Upper lobe of right lung (tissue), 1 donor: ENCODE measurements around the gene FOXP1. TPM values are rescaled to one million over a fixed set of nuclear protein-coding genes. Genes with fewer than 3 reads are reported as not detected.

Source experiments
- ATAC-seq: fragments of 200-7000 bp; cut with Tn5 transposase; one replicate; pipeline ENCODE4 v1.9.1; 2020; ENCODE audit warnings: mild to moderate bottlenecking, moderate library complexity
- DNase-seq: peaks from one replicate; pipeline ENCODE4 v3.0.0-alpha.2; 2020
- H3K27ac ChIP-seq: fragments of 200-600 bp; one replicate; pipeline ENCODE4 v1.8.0; 2022
- H3K27me3 ChIP-seq: fragments of 200-600 bp; one replicate; pipeline ENCODE4 v1.8.0; 2022; ENCODE audit warnings: mild to moderate bottlenecking
- H3K36me3 ChIP-seq: fragments of 200-600 bp; one replicate; pipeline ENCODE4 v1.8.0; 2022
- H3K4me1 ChIP-seq: fragments of 200-600 bp; one replicate; pipeline ENCODE4 v1.8.0; 2022
- H3K4me3 ChIP-seq: fragments of 200-600 bp; one replicate; pipeline ENCODE4 v1.8.0; 2022; ENCODE audit warnings: mild to moderate bottlenecking
- H3K9me3 ChIP-seq: fragments of 200-600 bp; one replicate; pipeline ENCODE4 v1.8.0; 2022
- intact Hi-C: fragments of 100-400 bp; cut with DNase I; formaldehyde crosslinking; loops from one replicate; pipeline ENCODE4 v1.11.0; 2022
- total RNA-seq: library from RNA; stranded (reverse); fragmentation: NEBNext Ultra II Directional; extraction: Animal tissue kit (Norgen Biotek cat#: 25700); gene quantifications from one replicate; pipeline ENCODE4 v1.2.1, GENCODE V29; 2021
- TF ChIP-seq, protein P1 (sequence below): fragments of 200-600 bp; IDR thresholded peaks from one replicate; pipeline ENCODE4 v1.8.0; 2022; ENCODE audit warnings: antibody characterized with exemption
- donor health status: DM: no; HTN: yes; CAD: no; lungs with severe emphysema.

FOXP1 gene
- total RNA-seq, 1 donor from 2014 or later: 140 TPM

DNA sequence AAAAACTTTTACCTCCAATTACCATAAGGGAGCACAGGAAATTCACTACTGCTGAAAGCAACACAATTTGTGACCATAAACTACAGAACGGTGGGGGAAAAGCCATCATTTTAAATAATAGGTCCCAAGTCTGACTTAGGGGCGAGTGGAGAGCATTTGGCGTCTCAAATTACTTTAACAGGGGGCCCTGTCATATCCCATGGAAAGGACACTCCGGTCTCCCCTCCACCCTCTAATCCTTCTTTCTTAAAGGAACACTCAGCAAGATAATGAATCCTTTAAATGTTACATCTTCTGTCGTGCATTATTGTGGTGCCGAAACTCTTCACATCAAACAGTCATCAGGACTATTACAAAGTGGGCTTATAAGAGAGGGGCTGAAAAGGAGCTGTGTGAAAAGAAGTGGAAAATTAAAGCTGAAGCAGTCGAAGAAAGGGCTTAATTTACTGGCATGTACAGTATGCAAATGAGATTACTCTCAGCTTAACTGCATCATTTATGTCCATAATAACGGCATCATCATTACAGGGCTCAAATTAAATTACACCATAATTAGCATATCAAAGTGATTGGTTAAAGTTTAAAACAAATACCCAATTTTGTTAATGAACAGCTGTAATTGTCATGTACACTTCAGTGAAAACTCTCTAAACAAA is 342.2 kb downstream of the FOXP1 start:
- no peaks in the 10 kb centered on the region for H3K36me3 ChIP-seq
- no peak overlapping the region for H3K27ac ChIP-seq
- ATAC-seq (no peak), DNase-seq (no peak)
- no peaks in the 10 kb centered on the region for H3K9me3 ChIP-seq
- H3K4me3 ChIP-seq: no peak overlapping the region
- H3K4me1 ChIP-seq: peaks cover 9% of the 10 kb centered on the region
- TF ChIP-seq, protein P1, sequence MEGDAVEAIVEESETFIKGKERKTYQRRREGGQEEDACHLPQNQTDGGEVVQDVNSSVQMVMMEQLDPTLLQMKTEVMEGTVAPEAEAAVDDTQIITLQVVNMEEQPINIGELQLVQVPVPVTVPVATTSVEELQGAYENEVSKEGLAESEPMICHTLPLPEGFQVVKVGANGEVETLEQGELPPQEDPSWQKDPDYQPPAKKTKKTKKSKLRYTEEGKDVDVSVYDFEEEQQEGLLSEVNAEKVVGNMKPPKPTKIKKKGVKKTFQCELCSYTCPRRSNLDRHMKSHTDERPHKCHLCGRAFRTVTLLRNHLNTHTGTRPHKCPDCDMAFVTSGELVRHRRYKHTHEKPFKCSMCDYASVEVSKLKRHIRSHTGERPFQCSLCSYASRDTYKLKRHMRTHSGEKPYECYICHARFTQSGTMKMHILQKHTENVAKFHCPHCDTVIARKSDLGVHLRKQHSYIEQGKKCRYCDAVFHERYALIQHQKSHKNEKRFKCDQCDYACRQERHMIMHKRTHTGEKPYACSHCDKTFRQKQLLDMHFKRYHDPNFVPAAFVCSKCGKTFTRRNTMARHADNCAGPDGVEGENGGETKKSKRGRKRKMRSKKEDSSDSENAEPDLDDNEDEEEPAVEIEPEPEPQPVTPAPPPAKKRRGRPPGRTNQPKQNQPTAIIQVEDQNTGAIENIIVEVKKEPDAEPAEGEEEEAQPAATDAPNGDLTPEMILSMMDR: no peak
- intact Hi-C loops: no loop called here
- H3K27me3 ChIP-seq: no peaks in the 10 kb centered on the region

DNA sequence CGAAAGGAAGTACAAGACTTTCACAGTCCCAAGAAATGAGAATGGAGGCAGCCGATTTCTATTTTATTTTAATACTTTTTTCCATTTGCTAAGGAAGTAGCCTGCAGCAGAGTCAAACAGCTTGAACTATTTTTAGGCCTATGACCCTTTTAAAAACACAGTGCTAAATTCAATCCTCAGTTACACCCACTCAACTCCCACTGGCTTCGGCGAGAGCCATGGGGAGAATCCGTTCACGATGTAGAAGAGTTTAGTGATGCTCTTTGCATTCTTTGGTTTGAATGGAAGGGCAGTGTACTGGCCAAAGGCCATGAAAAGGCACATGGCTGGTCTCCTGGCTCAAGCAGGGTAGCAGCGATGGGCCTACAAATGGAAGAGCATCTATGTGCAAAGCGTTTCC is 343.5 kb downstream of the FOXP1 start:
- no peak for DNase-seq
- no peak for ATAC-seq
- intact Hi-C loops: no loop called here
- TF ChIP-seq, protein P1: no peak
- H3K9me3 ChIP-seq: no peaks in the 10 kb centered on the region
- H3K36me3 ChIP-seq: no peaks in the 10 kb centered on the region
- H3K27ac ChIP-seq: no peak overlapping the region
- H3K4me3 ChIP-seq: no peak overlapping the region
- no peaks in the 10 kb centered on the region for H3K27me3 ChIP-seq
- H3K4me1 ChIP-seq: peaks cover 8% of the 10 kb centered on the region

GRCh38 chr3:71238355-71238757 is 345.2 kb downstream of the FOXP1 start:
- no peak overlapping the region for H3K4me3 ChIP-seq
- H3K27ac ChIP-seq: no peak overlapping the region
- no peaks in the 10 kb centered on the region for H3K36me3 ChIP-seq
- intact Hi-C loops: no loop called here
- H3K27me3 ChIP-seq: no peaks in the 10 kb centered on the region
- DNase-seq (no peak), ATAC-seq (no peak)
- H3K9me3 ChIP-seq: no peaks in the 10 kb centered on the region
- no peaks in the 10 kb centered on the region for H3K4me1 ChIP-seq
- TF ChIP-seq, protein P1: no peak

DNA sequence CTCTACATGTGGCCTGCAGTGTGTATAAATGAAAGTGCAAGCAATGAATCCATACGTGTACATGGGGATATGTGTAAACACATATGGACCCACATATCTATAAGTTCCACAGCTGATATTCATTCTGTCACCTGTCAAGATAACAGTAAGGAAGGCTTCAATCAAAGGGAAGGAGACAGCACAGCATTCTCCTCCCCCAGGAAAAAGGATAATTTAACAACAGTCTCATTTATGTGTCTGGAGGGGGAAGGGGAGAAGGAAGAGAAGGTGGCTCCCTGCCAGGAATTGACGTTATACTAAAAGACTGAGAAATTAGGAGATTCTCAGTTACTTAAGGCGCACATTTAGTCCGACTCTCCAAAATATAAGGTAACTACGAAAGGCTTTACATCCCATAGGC is 345.9 kb downstream of the FOXP1 start:
- H3K27ac ChIP-seq: no peak overlapping the region
- H3K36me3 ChIP-seq: no peaks in the 10 kb centered on the region
- no peaks in the 10 kb centered on the region for H3K27me3 ChIP-seq
- H3K4me3 ChIP-seq: no peak overlapping the region
- TF ChIP-seq, protein P1: no peak
- no peaks in the 10 kb centered on the region for H3K4me1 ChIP-seq
- intact Hi-C loops: no loop called here
- no peak for ATAC-seq
- H3K9me3 ChIP-seq: no peaks in the 10 kb centered on the region
- DNase-seq: no peak

GRCh38 chr3:71235846-71236245 is 347.7 kb downstream of the FOXP1 start:
- Histone ChIP-seq H3K4me1 (no peaks in the 10 kb centered on the region), H3K27me3 (no peaks in the 10 kb centered on the region), H3K36me3 (no peaks in the 10 kb centered on the region), H3K27ac (no peak overlapping the region), H3K9me3 (no peaks in the 10 kb centered on the region), H3K4me3 (no peak overlapping the region)
- TF ChIP-seq, protein P1: no peak
- ATAC-seq (no peak), DNase-seq (no peak)
- intact Hi-C loops: no loop called here

GRCh38 chr3:71232895-71233294 is 350.6 kb downstream of the FOXP1 start:
- TF ChIP-seq, protein P1: no peak
- ATAC-seq: no peak
- H3K9me3 ChIP-seq: no peaks in the 10 kb centered on the region
- H3K27ac ChIP-seq: no peak overlapping the region
- no peak overlapping the region for H3K4me3 ChIP-seq
- intact Hi-C loops: no loop called here
- H3K36me3 ChIP-seq: no peaks in the 10 kb centered on the region
- DNase-seq: no peak
- H3K27me3 ChIP-seq: no peaks in the 10 kb centered on the region
- no peaks in the 10 kb centered on the region for H3K4me1 ChIP-seq
